A549 treated with CpdA at 1 μM for 4 hours (cell line): ENCODE results near the gene SPSB3. TPM values are rescaled to one million over a fixed set of nuclear protein-coding genes. Genes with fewer than 3 reads are reported as not detected.

Source experiments
- total RNA-seq: library from RNA; stranded (reverse); fragments of 200-300 nt; extraction: Qiagen RNA extraction; gene quantifications from 5 replicates; pipeline ENCODE4 v1.2.3, GENCODE V29; 2022; ENCODE audit warnings: low read depth

SPSB3 gene
- total RNA-seq = 15.8 to 27.6 TPM (median 22.9 TPM) in 5 replicates

GRCh38 chr16:1782408-1783264 is at the start of gene SPSB3, which contains the start of gene NUBP2:
TSS of gene SPSB3 (minus strand) at chr16:1782571. CDS start at chr16:1781483, 1,088 bp downstream.
TSS of gene NUBP2 (plus strand) at chr16:1782960. CDS start at chr16:1783021, 61 bp downstream.

GRCh38 chr16:1826691-1827573 is 44.6 kb upstream of the SPSB3 start, which contains the start of the genes FAHD1 and HAGH:
TSS of gene FAHD1 (plus strand) at chr16:1827206. CDS start at chr16:1827239, 33 bp downstream.
TSS of gene HAGH (minus strand) at chr16:1826825. CDS start at chr16:1826787, 38 bp downstream.

GRCh38 chr16:1793578-1794220 is 11.3 kb upstream of the SPSB3 start, which contains the start of gene IGFALS:
TSS of gene IGFALS (minus strand) at chr16:1793705. CDS start at chr16:1793652, 53 bp downstream.

GRCh38 chr16:1772908-1773702 is 9.3 kb downstream of the SPSB3 start, which contains the start of gene MRPS34:
TSS of gene MRPS34 (minus strand) at chr16:1773134. CDS start at chr16:1773119, 15 bp downstream.

GRCh38 chr16:1772362-1772907 is 9.9 kb downstream of the SPSB3 start, which contains the start of gene EME2:
TSS of gene EME2 (plus strand) at chr16:1772810. CDS start at chr16:1773228, 418 bp downstream.

GRCh38 chr16:1771188-1771863 is 11.0 kb downstream of the SPSB3 start, which contains the start of gene NME3:
TSS of gene NME3 (minus strand) at chr16:1771543. CDS start at chr16:1771534, 9 bp downstream.

Other genes with a start within 250 kb of the SPSB3 start
- gene TMEM204, start 248.9 kb downstream of the SPSB3 start, total RNA-seq = not detected in 5 replicates
- gene IFT140, start 170.5 kb downstream of the SPSB3 start, total RNA-seq = 8.1 to 11.0 TPM (median 8.7 TPM) in 5 replicates
- 13.9 to 17.3 TPM (median 16.1 TPM) in 5 replicates for gene CRAMP1, start 170.2 kb downstream of the SPSB3 start, total RNA-seq
- gene JPT2, start 104.3 kb downstream of the SPSB3 start, total RNA-seq = 168 to 223 TPM (median 172 TPM) in 5 replicates
- 44.6 to 62.9 TPM (median 50.1 TPM) in 5 replicates for gene MAPK8IP3, start 76.4 kb downstream of the SPSB3 start, total RNA-seq
- gene NME3, start 11.0 kb downstream of the SPSB3 start, total RNA-seq = 25.3 to 62.4 TPM (median 54.1 TPM) in 5 replicates
- gene EME2, start 9.8 kb downstream of the SPSB3 start, total RNA-seq = 7.4 to 11.9 TPM (median 9.4 TPM) in 5 replicates
- 159 to 264 TPM (median 239 TPM) in 5 replicates for gene MRPS34, start 9.4 kb downstream of the SPSB3 start, total RNA-seq
- gene NUBP2, start 389 bp upstream of the SPSB3 start, total RNA-seq = 54.3 to 94.0 TPM (median 82.4 TPM) in 5 replicates
- gene IGFALS, start 11.1 kb upstream of the SPSB3 start, total RNA-seq = 0.08 to 0.09 TPM in 2 of 5 replicates, not detected in the others
- gene HAGH, start 44.3 kb upstream of the SPSB3 start, total RNA-seq = 57.1 to 73.9 TPM (median 66.5 TPM) in 5 replicates
- gene FAHD1, start 44.6 kb upstream of the SPSB3 start, total RNA-seq = 41.5 to 50.7 TPM (median 48.3 TPM) in 5 replicates
- 1.5 to 3.1 TPM (median 1.7 TPM) in 5 replicates for gene MEIOB, start 89.6 kb upstream of the SPSB3 start, total RNA-seq
- gene HS3ST6, start 135.8 kb upstream of the SPSB3 start, total RNA-seq = 1.9 to 3.7 TPM (median 3.2 TPM) in 5 replicates
- gene MSRB1, start 160.6 kb upstream of the SPSB3 start, total RNA-seq = 24.4 to 35.7 TPM (median 31.6 TPM) in 5 replicates
- gene RPL3L, start 172.1 kb upstream of the SPSB3 start, total RNA-seq = 0.05 TPM in 1 of 5 replicates, not detected in the others
- gene NDUFB10, start 177.0 kb upstream of the SPSB3 start, total RNA-seq = 247 to 298 TPM (median 257 TPM) in 5 replicates
- gene RPS2, start 182.3 kb upstream of the SPSB3 start, total RNA-seq = 3,412 to 5,470 TPM (median 5,215 TPM) in 5 replicates
- gene RNF151, start 184.3 kb upstream of the SPSB3 start, total RNA-seq = not detected in 5 replicates
- 27.7 to 41.2 TPM (median 34.8 TPM) in 5 replicates for gene TBL3, start 189.5 kb upstream of the SPSB3 start, total RNA-seq
- gene NOXO1, start 198.9 kb upstream of the SPSB3 start, total RNA-seq = 0.12 to 0.33 TPM (median 0.25 TPM) in 4 of 5 replicates, not detected in the other
- 22.5 to 42.5 TPM (median 40.1 TPM) in 5 replicates for gene GFER, start 201.6 kb upstream of the SPSB3 start, total RNA-seq
- 6.3 to 8.3 TPM (median 6.5 TPM) in 5 replicates for gene SYNGR3, start 207.4 kb upstream of the SPSB3 start, total RNA-seq
- 45.0 to 61.1 TPM (median 54.0 TPM) in 5 replicates for gene ZNF598, start 227.2 kb upstream of the SPSB3 start, total RNA-seq
- 0.79 to 1.5 TPM (median 1.2 TPM) in 4 of 5 replicates, not detected in the other for gene NPW, start 237.2 kb upstream of the SPSB3 start, total RNA-seq
- gene NHERF2, start 244.3 kb upstream of the SPSB3 start, total RNA-seq = 40.0 to 59.6 TPM (median 58.2 TPM) in 5 replicates